H9 (cell line): Measurements from ENCODE around the gene ITSN1. TPM values are rescaled to one million over a fixed set of nuclear protein-coding genes. Genes with fewer than 3 reads are reported as not detected.

ENCODE experiments used
- DNase-seq: peaks from one replicate; pipeline ENCODE4 v3.0.0-alpha.2; 2017
- H2AFZ ChIP-seq: one replicate; pipeline ENCODE4 v1.6.1; 2013; ENCODE audit warnings: mild to moderate bottlenecking, low read length, control low read depth, moderate library complexity
- H2AK5ac ChIP-seq: 2 replicates; pipeline ENCODE4 v1.6.1; 2013; ENCODE audit warnings: low read length, control low read depth, mixed read lengths; ENCODE audit not compliant: insufficient read length
- H2BK120ac ChIP-seq: one replicate; pipeline ENCODE4 v1.6.1; 2013; ENCODE audit warnings: low read depth, mild to moderate bottlenecking, low read length, control low read depth, inconsistent platforms; ENCODE audit not compliant: poor library complexity, severe bottlenecking
- H2BK12ac ChIP-seq: 2 replicates; pipeline ENCODE4 v1.6.1; 2013; ENCODE audit warnings: low read length, control low read depth, mixed read lengths, low read depth; ENCODE audit not compliant: insufficient read length
- H2BK15ac ChIP-seq: 2 replicates; pipeline ENCODE4 v1.6.1; 2013; ENCODE audit warnings: low read depth, low read length, control low read depth
- H2BK20ac ChIP-seq: one replicate; pipeline ENCODE4 v1.6.1; 2013; ENCODE audit warnings: low read depth, mild to moderate bottlenecking, low read length, control low read depth, inconsistent platforms; ENCODE audit not compliant: poor library complexity, severe bottlenecking
- H2BK5ac ChIP-seq: 2 replicates; pipeline ENCODE4 v1.6.1; 2013; ENCODE audit warnings: low read length, control low read depth, mixed read lengths; ENCODE audit not compliant: insufficient read length
- H3K14ac ChIP-seq: 2 replicates; pipeline ENCODE4 v1.6.1; 2013; ENCODE audit warnings: low read length, control low read depth; ENCODE audit not compliant: insufficient read depth
- H3K18ac ChIP-seq: 2 replicates; pipeline ENCODE4 v1.6.1; 2013; ENCODE audit warnings: low read depth, mild to moderate bottlenecking, mixed read lengths, low read length, control low read depth; ENCODE audit not compliant: insufficient read length
- H3K23ac ChIP-seq: 2 replicates; pipeline ENCODE4 v1.6.1; 2013; ENCODE audit warnings: low read length, control low read depth, mixed read lengths, low read depth; ENCODE audit not compliant: insufficient read length
- H3K23me2 ChIP-seq: 2 replicates; pipeline ENCODE4 v1.6.1; 2013; ENCODE audit warnings: low read depth, mild to moderate bottlenecking, mixed read lengths, low read length, control low read depth; ENCODE audit not compliant: insufficient read length, poor library complexity, severe bottlenecking
- H3K27ac ChIP-seq: 2 replicates; pipeline ENCODE4 v1.5.1; 2013; ENCODE audit warnings: low read length, control low read depth, mixed read lengths, low read depth; ENCODE audit not compliant: insufficient read length
- H3K27me3 ChIP-seq: 2 replicates; pipeline ENCODE4 v1.6.1; 2013; ENCODE audit warnings: low read length, control low read depth, inconsistent platforms; ENCODE audit not compliant: insufficient read depth
- H3K4ac ChIP-seq: 2 replicates; pipeline ENCODE4 v1.6.1; 2013; ENCODE audit warnings: low read depth, mild to moderate bottlenecking, control low read depth, inconsistent platforms, low read length, moderate library complexity
- H3K4me1 ChIP-seq: 2 replicates; pipeline ENCODE4 v1.6.1; 2013; ENCODE audit warnings: low read length, control low read depth, inconsistent platforms; ENCODE audit not compliant: insufficient read depth
- H3K4me2 ChIP-seq: 2 replicates; pipeline ENCODE4 v1.6.1; 2013; ENCODE audit warnings: low read length, control low read depth, mixed read lengths; ENCODE audit not compliant: insufficient read length, insufficient read depth
- H3K56ac ChIP-seq: 2 replicates; pipeline ENCODE4 v1.6.1; 2013; ENCODE audit warnings: low read depth, mild to moderate bottlenecking, mixed read lengths, low read length, control low read depth; ENCODE audit not compliant: insufficient read length
- H3K79me1 ChIP-seq: 2 replicates; pipeline ENCODE4 v1.6.1; 2013; ENCODE audit warnings: low read depth, mild to moderate bottlenecking, moderate library complexity, low read length, control low read depth, inconsistent platforms; ENCODE audit not compliant: insufficient read depth, poor library complexity, severe bottlenecking
- H3K79me2 ChIP-seq: 2 replicates; pipeline ENCODE4 v1.6.1; 2013; ENCODE audit warnings: low read length, control low read depth, inconsistent platforms; ENCODE audit not compliant: insufficient read depth
- H3K9ac ChIP-seq: 2 replicates; pipeline ENCODE4 v1.6.1; 2013; ENCODE audit warnings: low read length, control low read depth, mixed read lengths; ENCODE audit not compliant: insufficient read length; ENCODE audit errors: extremely low read depth
- H3K9me3 ChIP-seq: one replicate; pipeline ENCODE4 v1.6.1; 2013; ENCODE audit warnings: low read depth, low read length, inconsistent platforms; ENCODE audit not compliant: control insufficient read depth
- H3T11ph ChIP-seq: one replicate; pipeline ENCODE4 v1.6.1; 2013; ENCODE audit warnings: mild to moderate bottlenecking, low read length, control low read depth, inconsistent platforms
- H4K20me1 ChIP-seq: one replicate; pipeline ENCODE4 v1.6.1; 2013; ENCODE audit not compliant: control insufficient read depth, insufficient read length, insufficient read depth
- H4K5ac ChIP-seq: 2 replicates; pipeline ENCODE4 v1.6.1; 2013; ENCODE audit warnings: low read depth, mild to moderate bottlenecking, mixed read lengths, low read length, control low read depth; ENCODE audit not compliant: insufficient read length
- H4K8ac ChIP-seq: replicated peaks from 2 replicates; pipeline ENCODE4 v1.6.1; 2013; ENCODE audit warnings: low read length, control low read depth, mixed read lengths, low read depth; ENCODE audit not compliant: insufficient read length
- H4K91ac ChIP-seq: 2 replicates; pipeline ENCODE4 v1.6.1; 2013; ENCODE audit warnings: low read depth, mild to moderate bottlenecking, moderate library complexity, mixed read lengths, low read length, control low read depth; ENCODE audit not compliant: insufficient read length
- H3K27ac Mint-ChIP-seq, 3 experiments: 2 replicates in 2 of 3; 3 replicates in 1 of 3; pipeline ENCODE4 v1.8.0; 2020 to 2021; ENCODE audit warnings: mixed read lengths in 3 of 3, mild to moderate bottlenecking in 1 of 3, moderate library complexity in 1 of 3
- H3K27me3 Mint-ChIP-seq: 2 replicates; pipeline ENCODE4 v1.8.0; 2021; ENCODE audit warnings: low read depth, mild to moderate bottlenecking, moderate library complexity, mixed read lengths
- H3K36me3 Mint-ChIP-seq, 3 experiments: 2 replicates in 2 of 3; 3 replicates in 1 of 3; pipeline ENCODE4 v1.8.0; 2020 to 2021; ENCODE audit warnings: low read depth in 3 of 3, mixed read lengths in 3 of 3; ENCODE audit not compliant: insufficient read depth in 1 of 3
- H3K4me1 Mint-ChIP-seq, 2 experiments: 2 replicates each; pipeline ENCODE4 v1.8.0; 2020; ENCODE audit warnings: mixed read lengths in 2 of 2
- H3K4me3 Mint-ChIP-seq, 2 experiments: 2 replicates in 1 of 2; 3 replicates in 1 of 2; pipeline ENCODE4 v1.8.0; 2020 to 2021; ENCODE audit warnings: mild to moderate bottlenecking in 2 of 2, mixed read lengths in 2 of 2, moderate library complexity in 1 of 2
- H3K9me3 Mint-ChIP-seq, 2 experiments: 2 replicates in 1 of 2; 3 replicates in 1 of 2; pipeline ENCODE4 v1.8.0; 2020; ENCODE audit warnings: mild to moderate bottlenecking in 2 of 2, mixed read lengths in 2 of 2, moderate library complexity in 1 of 2
- CTCF ChIP-seq: fragments of 200-600 bp; sonication (generic); conservative IDR thresholded peaks from 3 replicates; pipeline ENCODE4 v1.8.0; 2021; ENCODE audit warnings: antibody characterized with exemption, mild to moderate bottlenecking
- WGBS: extraction: QIAGEN DNeasy Blood & Tissue Kit; methylation state at CpG from one replicate; pipeline ENCODE4 v1.1.7; 2013; ENCODE audit warnings: missing lambda C conversion rate, low lambda C conversion rate, mixed read lengths; ENCODE audit not compliant: insufficient read length; ENCODE audit errors: extremely low coverage; 5-methylcytosine and 5-hydroxymethylcytosine counted together
- total RNA-seq: library from RNA; stranded (reverse); gene quantifications from 2 replicates; pipeline ENCODE4 v1.2.1, GENCODE V29; 2021

The ITSN1 gene
- total RNA-seq, 1 experiment from 2014 or later: 94.2 TPM

GRCh38 chr21:33783187-33783979 is 141.1 kb downstream of the ITSN1 start:
- TF ChIP-seq CTCF: no peak
- Histone ChIP-seq H3K56ac (no peak overlapping the region), H3K9me3 (no peaks in the 10 kb centered on the region), H2AFZ (no peak overlapping the region), H3K23ac (no peak overlapping the region), H4K20me1 (no peaks in the 10 kb centered on the region), H2AK5ac (no peak overlapping the region), H4K5ac (no peak overlapping the region), H4K8ac (no peak overlapping the region), H2BK120ac (no peak overlapping the region), H4K91ac (no peak overlapping the region), H3K4me2 (no peak overlapping the region), H3K79me1 (no peaks in the 10 kb centered on the region), H2BK5ac (no peak overlapping the region), H3K27me3 (no peaks in the 10 kb centered on the region), H3K4me1 (no peaks in the 10 kb centered on the region), H3T11ph (no peak overlapping the region), H3K79me2 (no peaks in the 10 kb centered on the region), H3K18ac (no peak overlapping the region), H3K9ac (no peak overlapping the region), H2BK20ac (no peak overlapping the region), H2BK15ac (no peak overlapping the region), H3K4ac (no peak overlapping the region), H2BK12ac (no peak overlapping the region), H3K23me2 (no peaks in the 10 kb centered on the region), H3K14ac (no peak overlapping the region), H3K27ac (no peak overlapping the region)
- DNase-seq: no peak
- WGBS: no CpG with 5 or more reads among the region's 2 CpGs
- Mint-ChIP-seq H3K4me1 (peaks cover 4 to 8% of the 10 kb centered on the region in 2 experiments; a peak in 3 of 4 replicates), H3K36me3 (peaks cover 22 to 65% (median 44%) of the 10 kb centered on the region in 3 experiments), H3K9me3 (peaks cover 4 to 5% of the 10 kb centered on the region in 2 experiments; a peak in 3 of 5 replicates), H3K4me3 (no peak overlapping the region), H3K27ac (no peak overlapping the region; a peak in 1 of 7 replicates), H3K27me3 (no peaks in the 10 kb centered on the region)
